GM12865 (cell line): ENCODE measurements around the gene SYNDIG1.
"Not testable (repeated sequence)": the region's sequence is repeated elsewhere in the genome, so short reads cannot be mapped to it uniquely, and the experiment has no call there.

Experiments
- DNase-seq: peaks from one replicate; pipeline ENCODE4 v3.0.0; 2010; ENCODE audit warnings: low read depth
- H3K4me3 ChIP-seq: 2 replicates; pipeline ENCODE4 v1.5.1; 2011; ENCODE audit warnings: mild to moderate bottlenecking, low read depth, low read length, control low read depth
- CTCF ChIP-seq: IDR thresholded peaks from 2 replicates; pipeline ENCODE4 v1.5.1; 2011; ENCODE audit warnings: low read length, control low read depth, low read depth, inconsistent platforms; ENCODE audit not compliant: insufficient read depth; ENCODE audit errors: missing control alignments

Gene SYNDIG1

GRCh38 chr20:24617757-24618450 is 148.5 kb downstream of the SYNDIG1 start:
- no peak for TF ChIP-seq CTCF
- DNase-seq = no peak

GRCh38 chr20:24618739-24619138 is 149.3 kb downstream of the SYNDIG1 start:
- DNase-seq = no peak
- no peak overlapping the region for H3K4me3 ChIP-seq
- no peak for TF ChIP-seq CTCF

More at GRCh38 chr20:24617757-24618450, 148.5 kb downstream of the SYNDIG1 start:
- no peak overlapping the region for H3K4me3 ChIP-seq

GRCh38 chr20:24619212-24619611 is 149.8 kb downstream of the SYNDIG1 start:
- no peak overlapping the region for H3K4me3 ChIP-seq
- peak; percentile 8 for DNase-seq
- TF ChIP-seq CTCF = no peak

GRCh38 chr20:24620937-24621519 is 151.6 kb downstream of the SYNDIG1 start:
- no peak for TF ChIP-seq CTCF
- H3K4me3 ChIP-seq = no peak overlapping the region
- DNase-seq = no peak

DNA sequence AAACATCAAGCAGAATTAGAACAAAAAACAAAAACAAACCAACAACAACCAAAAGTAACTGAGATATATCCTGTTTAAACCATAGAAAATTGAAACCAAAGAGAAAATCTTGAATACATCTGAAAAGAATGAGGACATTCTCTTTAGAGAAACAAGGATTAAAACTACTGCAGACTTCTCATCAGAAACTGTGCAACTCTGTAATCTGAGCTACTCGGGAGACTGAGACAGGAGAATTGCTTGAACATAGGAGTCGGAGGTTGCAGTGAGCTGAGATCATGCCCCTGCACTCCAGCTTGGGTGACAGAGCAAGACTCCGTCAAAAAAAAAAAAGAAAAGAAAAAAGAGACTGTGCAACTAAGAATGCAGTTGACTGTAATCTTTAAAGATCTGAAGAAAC is 153.4 kb downstream of the SYNDIG1 start:
- no peak for DNase-seq
- no peak overlapping the region for H3K4me3 ChIP-seq
- no peak for TF ChIP-seq CTCF

DNA sequence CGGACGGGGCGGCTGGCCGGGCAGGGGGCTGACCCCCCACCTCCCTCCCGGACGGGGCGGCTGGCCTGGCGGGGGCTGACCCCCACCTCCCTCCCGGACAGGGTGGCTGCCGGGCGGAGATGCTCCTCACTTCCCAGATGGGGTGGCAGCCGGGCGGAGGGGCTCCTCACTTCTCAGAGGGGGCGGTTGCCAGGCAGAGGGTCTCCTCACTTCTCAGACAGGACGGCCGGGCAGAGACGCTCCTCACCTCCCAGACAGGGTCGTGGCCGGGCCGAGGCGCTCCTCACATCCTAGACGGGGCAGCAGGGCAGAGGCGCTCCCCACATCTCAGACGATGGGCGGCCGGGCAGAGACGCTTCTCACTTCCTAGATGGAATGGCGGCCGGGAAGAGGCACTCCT is 156.7 kb downstream of the SYNDIG1 start:
- DNase-seq, H3K4me3 ChIP-seq: not testable (repeated sequence)

GRCh38 chr20:24627291-24627690 is 157.9 kb downstream of the SYNDIG1 start:
- DNase-seq = no peak
- no peak for TF ChIP-seq CTCF
- no peak overlapping the region for H3K4me3 ChIP-seq
